Measurements from ENCODE around the gene AKNAD1.

DNA sequence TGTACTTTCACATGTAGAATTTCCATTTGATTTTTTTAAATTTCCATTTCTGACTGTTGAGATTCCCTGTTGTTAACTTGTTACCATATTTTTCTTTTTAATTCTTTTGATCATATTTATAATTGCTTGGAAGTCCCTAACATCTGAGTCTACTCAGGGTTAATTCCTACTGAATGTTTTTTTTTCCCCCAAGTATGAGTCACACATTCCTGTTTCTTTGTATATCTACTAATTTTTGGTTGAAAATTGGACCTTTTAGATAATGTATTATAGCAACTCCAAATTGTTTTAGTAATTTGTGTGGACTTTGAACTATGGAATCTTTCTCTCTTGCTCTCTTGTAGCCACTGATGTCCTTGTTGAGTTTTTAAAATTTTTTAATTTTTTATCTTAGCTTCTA lies 55.8 kb downstream of the AKNAD1 start:
- no peak for TF ChIP-seq EZH2 (IDR thresholded peaks at IDR 0.05; ENCODE audit: low read length, unreplicated experiment)
- TF ChIP-seq, protein P1, sequence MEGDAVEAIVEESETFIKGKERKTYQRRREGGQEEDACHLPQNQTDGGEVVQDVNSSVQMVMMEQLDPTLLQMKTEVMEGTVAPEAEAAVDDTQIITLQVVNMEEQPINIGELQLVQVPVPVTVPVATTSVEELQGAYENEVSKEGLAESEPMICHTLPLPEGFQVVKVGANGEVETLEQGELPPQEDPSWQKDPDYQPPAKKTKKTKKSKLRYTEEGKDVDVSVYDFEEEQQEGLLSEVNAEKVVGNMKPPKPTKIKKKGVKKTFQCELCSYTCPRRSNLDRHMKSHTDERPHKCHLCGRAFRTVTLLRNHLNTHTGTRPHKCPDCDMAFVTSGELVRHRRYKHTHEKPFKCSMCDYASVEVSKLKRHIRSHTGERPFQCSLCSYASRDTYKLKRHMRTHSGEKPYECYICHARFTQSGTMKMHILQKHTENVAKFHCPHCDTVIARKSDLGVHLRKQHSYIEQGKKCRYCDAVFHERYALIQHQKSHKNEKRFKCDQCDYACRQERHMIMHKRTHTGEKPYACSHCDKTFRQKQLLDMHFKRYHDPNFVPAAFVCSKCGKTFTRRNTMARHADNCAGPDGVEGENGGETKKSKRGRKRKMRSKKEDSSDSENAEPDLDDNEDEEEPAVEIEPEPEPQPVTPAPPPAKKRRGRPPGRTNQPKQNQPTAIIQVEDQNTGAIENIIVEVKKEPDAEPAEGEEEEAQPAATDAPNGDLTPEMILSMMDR (conservative IDR thresholded peaks at IDR 0.05; ENCODE audit: low read depth, low read length), result no peak

All from PC-3 (cell line).